TTC549 (cell line): ENCODE data around the gene MPG.
"Not testable (repeated sequence)": the region's sequence is repeated elsewhere in the genome, so short reads cannot be mapped to it uniquely, and the experiment has no call there.

Experiments used
- FAIRE-seq: peaks from 2 replicates; lab custom pipeline; 2012; peaks lifted over from hg19 to GRCh38; lab: Jason Lieb, UNC

The MPG gene

DNA sequence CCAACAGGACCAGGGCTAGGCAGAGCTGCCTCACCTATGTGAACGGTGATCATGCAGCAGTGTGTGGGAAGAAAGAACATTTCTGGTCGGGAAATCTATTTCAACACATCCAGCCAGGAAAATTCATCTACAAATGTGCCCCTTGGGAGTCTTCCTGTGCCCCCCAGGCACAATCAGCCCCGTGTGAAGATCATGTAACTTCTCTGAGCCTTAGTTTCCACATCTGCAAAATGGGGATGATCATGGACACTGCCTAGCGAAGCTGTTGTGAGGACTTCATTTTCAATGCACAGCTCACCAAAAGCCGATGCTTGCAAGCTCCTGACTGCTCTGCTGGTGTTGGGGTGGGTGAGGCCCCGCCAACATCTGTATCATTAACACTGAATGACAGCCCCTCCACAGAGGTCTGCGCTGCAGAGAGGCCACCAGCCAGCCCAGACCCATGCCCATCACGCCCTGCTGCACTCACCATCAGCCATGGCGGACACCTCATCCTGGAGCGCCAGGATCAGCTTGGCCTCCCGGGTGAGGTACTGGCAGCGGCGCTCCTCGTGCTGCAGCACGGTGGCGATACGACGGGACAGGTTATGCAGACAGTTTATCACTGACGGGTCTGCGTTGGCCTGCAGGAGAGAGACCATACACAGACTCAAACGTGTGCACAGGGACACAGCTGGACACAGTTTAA lies 34.3 kb downstream of the MPG start:
- no peak for FAIRE-seq

DNA sequence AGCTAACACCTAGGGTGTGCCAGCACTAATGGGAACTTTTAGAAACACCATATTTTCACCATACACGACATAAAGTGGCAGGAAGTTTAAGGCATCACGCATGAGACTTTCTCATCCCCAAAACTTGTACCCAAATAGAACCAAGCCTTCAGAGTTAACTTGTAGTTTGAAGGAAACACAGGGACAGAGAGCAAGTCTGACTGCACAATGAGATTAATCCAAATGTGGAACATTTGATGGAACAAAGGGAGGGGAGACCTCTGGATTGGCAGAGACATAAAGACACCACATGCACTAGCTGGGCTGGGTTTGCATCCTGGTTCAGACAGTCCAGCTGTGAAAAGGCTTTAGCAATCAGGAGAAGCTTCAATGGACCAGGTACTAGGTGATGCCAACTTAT lies 36.3 kb downstream of the MPG start:
- FAIRE-seq, result no peak

DNA sequence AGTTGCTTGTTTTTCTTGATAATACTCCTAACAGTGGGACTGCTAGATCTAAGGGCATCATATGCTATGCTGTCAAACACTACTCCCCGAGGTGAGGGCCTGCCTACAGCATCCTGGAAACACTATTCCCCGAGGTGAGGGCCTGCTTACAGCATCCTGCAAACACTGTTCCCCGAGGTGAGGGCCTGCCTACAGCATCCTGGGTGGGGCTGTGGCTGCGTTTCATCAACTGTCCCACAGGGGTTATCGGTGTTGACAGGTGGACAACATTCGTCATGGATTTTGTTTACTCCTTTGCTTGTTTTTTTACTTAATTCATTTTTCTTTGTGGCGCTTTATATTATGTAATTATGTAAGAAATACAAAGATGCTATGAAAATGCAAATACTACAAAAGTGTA lies 38.0 kb downstream of the MPG start:
- no peak for FAIRE-seq

DNA sequence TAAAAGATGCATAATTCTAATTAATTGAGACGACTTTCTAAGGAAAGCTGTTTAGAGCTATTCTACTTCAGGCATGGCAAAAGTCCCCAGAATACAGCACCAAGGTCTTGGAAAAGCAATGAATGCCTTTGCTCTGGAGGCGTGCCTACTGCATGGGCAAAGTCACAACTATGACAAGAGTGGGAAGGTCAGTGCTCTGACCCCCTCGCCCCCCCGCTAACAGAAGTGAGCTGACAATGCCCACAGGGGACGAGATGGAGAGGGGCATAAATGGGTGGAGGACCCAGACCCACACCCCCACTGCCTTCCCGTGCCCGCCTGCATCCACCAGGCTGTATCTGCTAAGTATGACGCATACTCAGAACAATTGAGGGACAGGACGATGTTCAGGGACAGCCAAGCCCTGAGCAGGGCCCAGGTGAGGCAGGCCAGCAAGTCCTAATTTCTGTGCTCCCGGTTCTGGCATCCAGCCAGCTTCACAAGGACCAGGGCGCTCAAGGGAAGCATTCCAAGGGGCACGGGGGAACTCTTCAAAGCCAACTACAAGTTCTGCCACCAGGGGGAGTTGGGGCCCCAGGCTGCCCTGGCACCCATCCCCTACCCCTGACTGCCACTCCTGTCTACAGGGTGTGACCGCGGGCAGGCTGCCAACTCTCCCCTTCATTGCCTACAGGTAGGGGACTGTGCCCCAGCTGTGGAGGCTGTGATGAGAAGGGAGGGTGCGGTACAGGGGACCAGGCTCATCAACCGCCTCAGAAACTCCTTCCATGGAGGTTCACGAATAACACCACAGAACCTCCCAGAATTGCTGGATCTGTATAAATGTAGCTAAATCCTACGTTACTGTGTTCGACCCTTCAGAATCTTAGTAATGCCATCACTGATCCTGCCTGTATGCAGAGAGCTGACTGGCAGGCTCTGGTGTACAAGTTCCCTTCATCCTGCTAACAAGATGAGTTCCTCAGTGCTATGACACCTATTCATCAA lies 39.6 kb downstream of the MPG start:
- FAIRE-seq, result no peak

DNA sequence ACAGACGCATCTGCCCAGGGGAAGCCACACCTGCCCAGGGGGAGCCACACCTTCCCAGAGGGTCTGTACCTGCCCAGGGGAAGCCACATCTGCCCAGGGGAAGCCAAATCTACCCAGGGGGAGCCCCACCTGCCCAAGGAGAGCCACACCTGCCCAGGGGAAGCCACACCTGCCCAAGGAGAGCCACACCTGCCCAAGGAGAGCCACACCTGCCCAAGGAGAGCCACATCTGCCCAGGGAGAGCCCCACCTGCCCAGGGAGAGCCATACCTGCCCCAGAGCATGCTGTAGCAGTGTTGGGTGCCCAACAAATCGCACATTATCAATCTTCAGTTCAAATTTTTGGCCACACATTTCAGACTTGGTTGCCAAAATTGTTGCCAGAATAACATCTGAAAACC lies 40.8 kb downstream of the MPG start:
- no peak for FAIRE-seq

DNA sequence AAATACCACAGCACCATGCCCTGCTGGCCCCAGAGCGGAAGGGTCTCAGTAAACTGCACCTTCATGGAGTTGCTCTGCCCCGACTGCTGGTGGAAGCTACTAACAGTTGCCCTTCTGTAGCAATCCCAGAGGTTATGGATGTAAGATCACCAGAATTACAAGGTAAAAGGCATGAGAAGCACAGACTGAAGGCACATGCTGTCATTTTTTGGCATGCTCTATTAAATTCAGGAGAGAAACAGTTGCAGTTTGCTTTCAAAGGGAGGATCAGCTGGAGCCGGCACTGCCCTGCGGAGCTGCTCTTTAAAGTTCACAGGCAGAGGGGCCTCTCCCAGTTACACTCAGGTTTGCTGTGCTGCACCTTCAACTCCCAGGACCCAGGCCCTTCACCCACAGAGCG lies 41.3 kb downstream of the MPG start:
- FAIRE-seq, result no peak

DNA sequence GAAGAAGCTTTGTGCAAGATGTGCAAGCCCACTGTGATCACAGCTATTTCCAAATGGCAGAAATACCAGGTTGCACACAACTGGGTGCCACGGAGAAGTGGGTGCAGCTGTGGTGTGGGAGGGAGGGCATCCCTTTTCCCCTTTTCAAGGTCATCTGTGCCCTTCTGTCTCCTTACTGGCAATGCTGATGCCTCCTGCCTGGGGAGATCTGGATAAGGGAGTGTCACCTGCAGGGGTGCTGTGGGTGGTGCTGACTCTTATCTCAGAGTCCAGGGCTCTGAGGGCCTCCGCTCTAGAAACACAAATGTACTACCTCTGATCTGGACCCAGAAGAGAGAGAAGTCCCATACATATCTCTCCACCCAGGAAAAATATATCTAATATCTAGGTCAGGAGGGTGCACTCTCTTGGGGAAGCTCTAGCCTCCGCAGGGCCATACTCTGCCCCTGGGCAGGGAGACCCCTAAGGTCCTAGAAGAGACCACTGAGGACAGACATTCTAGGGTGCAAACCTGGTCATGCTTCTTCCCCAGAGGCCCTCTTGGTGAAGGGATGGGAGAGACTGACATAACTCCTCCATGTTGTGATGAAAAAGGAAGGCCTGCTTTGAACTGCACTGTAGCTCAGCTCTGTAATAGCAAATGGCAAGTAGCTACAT lies 41.9 kb downstream of the MPG start:
- no peak for FAIRE-seq

DNA sequence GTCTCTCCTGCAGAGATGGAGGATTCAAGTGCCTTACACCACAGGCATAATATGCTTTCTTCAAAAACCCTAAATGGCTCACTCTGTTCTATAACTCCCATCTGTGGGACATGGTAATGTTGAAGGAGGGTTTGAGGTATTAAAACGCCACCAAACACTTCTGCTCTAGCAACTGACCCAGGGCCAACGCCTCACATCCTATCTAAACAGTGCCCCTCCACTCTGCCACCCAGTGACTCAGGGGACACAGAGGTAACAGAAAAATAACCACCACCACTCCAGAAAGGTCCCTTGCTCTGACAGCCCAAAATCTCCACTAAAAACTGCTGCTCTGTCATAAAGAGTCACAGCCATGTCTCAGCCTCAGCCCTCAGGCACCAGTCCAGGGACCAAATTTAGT lies 42.7 kb downstream of the MPG start:
- no peak for FAIRE-seq

DNA sequence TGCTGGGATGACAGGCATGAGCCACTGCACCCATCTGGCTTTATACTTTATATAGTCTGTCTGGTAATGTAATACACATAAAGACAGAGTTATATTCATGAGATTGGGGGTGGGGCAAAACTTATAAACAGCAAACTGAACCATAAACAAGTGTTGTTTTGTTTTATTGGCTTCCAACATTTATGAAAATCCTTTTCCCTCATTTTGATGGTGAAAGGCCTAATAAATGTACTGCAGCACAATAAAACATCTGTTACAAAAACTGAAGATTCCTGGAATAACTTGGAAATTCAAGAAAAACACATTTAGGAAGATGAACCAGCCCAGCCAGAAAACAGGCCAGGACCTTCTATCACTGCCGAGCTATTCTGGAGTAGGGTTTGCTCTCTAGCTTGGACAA lies 44.3 kb downstream of the MPG start:
- no peak for FAIRE-seq

DNA sequence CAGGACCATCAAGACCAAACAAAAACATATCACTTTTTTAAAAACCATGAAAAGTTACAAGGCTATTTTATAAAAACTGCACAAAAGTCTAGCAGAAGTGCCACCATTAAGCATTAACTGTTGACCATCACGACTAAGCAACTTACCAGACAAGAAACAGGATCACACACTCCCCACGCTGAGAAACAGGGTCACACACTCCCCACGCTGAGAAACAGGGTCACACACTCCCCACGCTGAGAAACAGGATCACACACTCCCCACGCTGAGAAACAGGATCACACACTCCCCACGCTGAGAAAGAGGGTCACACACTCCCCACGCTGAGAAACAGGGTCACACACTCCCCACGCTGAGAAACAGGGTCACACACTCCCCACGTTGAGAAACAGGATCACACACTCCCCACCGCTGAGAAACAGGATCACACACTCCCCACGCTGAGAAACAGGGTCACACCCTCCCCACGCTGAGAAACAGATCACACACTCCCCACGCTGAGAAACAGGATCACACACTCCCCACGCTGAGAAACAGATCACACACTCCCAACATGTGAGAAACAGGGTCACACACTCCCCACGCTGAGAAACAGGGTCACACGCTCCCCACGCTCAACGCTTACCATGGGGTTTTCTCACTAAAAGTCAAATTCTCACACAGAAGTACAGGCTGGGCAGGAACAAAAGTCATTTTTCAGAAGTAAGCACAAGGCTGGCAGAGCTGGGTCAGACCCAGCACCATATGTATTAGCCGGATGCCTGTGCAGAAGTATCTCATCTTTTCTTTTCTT lies 45.7 kb downstream of the MPG start:
- not testable (repeated sequence) for FAIRE-seq

DNA sequence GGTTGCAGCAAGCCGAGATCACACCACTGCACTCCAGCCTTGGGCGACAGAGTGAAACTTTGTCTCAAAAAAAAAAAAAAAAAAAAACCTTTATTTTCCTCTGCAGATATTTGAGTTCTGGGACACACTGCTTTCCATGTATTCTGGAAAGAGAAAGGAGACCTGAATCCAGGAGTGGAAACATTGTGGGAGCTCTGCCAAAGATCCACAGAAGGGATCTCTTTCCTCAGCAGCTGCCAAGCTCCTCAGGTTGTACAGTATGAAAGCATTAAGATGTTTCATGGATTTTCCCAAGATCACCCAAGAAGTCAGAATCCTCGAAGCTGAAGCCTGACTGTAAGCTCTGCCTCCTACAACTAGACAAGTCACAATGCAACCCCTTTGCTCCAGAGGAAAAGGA lies 47.0 kb downstream of the MPG start:
- FAIRE-seq, result no peak

DNA sequence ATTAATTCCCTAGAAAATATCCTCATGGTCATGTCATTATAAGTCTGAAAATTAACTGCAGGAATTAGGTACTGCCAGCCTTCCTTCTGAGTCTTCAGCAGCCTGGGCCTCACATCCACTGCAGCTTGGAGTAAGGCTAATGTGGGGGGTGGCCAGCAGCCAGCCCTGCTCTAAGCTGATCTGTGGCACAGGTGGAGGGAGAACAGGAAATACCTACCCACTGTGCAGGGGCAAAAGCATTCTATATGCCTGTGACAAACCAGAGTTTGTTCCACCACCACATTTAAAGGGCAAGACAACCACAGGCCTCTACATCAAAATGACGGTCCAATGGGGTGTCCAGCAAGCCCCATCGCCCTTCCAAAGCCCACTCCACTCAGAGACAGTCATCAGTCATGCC lies 51.0 kb downstream of the MPG start:
- FAIRE-seq, result no peak

DNA sequence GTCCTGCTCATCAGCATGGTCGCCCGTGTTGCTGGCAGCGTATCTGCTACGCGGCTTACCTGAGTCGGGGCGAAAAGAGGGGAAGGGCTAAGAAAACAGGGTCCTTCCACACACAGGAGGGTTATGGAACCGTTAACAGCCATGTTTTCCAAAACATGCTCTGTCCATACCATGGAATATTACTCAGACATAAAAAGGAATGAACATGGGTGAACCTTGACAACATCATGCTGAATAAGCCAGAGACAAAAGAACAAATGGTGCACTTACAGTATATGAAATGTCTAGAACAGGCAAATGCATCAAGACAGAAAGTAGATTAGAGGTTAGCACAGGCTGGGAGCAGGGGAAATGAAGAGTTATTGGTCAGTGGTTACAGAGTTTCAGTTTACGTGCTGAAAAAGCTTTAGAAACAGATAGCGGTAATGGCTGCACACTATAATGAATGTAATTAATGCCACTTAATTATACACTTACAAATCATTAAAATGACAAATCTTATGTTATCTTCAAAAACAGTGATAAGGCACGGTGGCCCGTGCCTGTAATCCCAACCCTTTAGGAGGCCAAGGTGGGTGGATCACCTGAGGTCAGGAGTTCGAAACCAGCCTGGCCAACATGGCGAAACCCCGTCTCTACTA lies 52.6 kb downstream of the MPG start:
- FAIRE-seq, result no peak

DNA sequence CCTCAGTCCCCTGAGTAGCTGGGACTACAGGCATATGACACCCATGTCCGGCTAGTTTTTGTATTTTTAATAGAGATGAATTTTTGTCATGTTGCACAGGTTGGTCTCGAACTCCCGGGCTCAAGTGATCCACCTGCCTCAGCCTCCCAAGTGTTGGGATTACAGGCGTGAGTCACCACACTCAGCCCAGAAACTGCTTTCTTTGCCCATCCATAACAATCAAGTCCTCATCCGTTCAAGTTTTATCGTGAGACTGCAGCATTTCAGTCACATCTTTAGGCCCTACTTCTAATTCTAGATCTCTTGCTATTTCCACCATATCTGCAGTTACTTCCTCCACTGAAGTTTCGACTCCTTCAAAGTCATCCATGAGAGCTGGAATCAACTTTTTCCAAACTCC lies 54.1 kb downstream of the MPG start:
- no peak for FAIRE-seq

DNA sequence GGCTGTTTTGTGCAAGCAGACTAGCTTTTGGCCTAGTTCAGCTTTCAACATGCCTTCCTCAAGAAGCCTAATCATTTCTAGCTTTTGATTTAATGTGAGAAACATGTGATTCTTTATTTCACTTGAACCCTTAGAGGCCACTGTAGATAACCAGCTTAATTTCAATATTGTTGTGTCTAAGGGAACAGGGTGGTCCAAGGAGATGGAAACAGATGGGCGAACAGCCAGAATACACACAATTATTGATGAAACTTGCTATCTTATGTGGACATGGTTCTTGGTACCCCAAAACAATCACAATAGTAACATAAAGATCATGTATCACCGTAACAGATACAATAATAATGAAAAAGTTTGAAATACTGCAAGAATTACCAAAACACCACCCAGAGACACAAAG lies 55.7 kb downstream of the MPG start:
- no peak for FAIRE-seq
